GM19452 (cell line): ENCODE results near the gene TMA7.

ENCODE experiments used
- ATAC-seq: cut with Tn5 transposase; IDR thresholded peaks from one replicate; pipeline ENCODE4 v1.9.1; 2021; ENCODE audit not compliant: unreplicated experiment

The TMA7 gene

GRCh38 chr3:48408823-48409281 lies 31.2 kb upstream of the TMA7 start:
- no peak for ATAC-seq

GRCh38 chr3:48409291-48410201 lies 30.5 kb upstream of the TMA7 start:
- no peak for ATAC-seq

- ATAC-seq, result no peak
Observed at GRCh38 chr3:48410205-48411040, 29.6 kb upstream of the TMA7 start.

- no peak for ATAC-seq
Observed at GRCh38 chr3:48411041-48411588, 28.9 kb upstream of the TMA7 start.

- ATAC-seq, result no peak
Observed at GRCh38 chr3:48411606-48412374, 28.3 kb upstream of the TMA7 start.

- ATAC-seq, result no peak
Observed at GRCh38 chr3:48412375-48413001, 27.6 kb upstream of the TMA7 start.

GRCh38 chr3:48413086-48413485 lies 27.0 kb upstream of the TMA7 start:
- ATAC-seq, result no peak

GRCh38 chr3:48413611-48414010 lies 26.4 kb upstream of the TMA7 start:
- ATAC-seq, result no peak

GRCh38 chr3:48414376-48415250 lies 25.4 kb upstream of the TMA7 start:
- no peak for ATAC-seq

- ATAC-seq, result no peak
Observed at GRCh38 chr3:48415251-48415953, 24.7 kb upstream of the TMA7 start.

- no peak for ATAC-seq
Observed at GRCh38 chr3:48416091-48416505, 24.0 kb upstream of the TMA7 start.

GRCh38 chr3:48416546-48416945 lies 23.5 kb upstream of the TMA7 start:
- no peak for ATAC-seq

GRCh38 chr3:48417529-48418108 lies 22.4 kb upstream of the TMA7 start:
- no peak for ATAC-seq

- no peak for ATAC-seq
Observed at GRCh38 chr3:48418140-48418539, 21.9 kb upstream of the TMA7 start.

- no peak for ATAC-seq
Observed at GRCh38 chr3:48418651-48419050, 21.4 kb upstream of the TMA7 start.

GRCh38 chr3:48419149-48419548 lies 20.9 kb upstream of the TMA7 start:
- ATAC-seq, result no peak

GRCh38 chr3:48419597-48419996 lies 20.5 kb upstream of the TMA7 start:
- no peak for ATAC-seq

- no peak for ATAC-seq
Observed at GRCh38 chr3:48420561-48420960, 19.5 kb upstream of the TMA7 start.
